Calu3 (cell line): ENCODE measurements around the gene RCSD1. TPM values are rescaled to one million over a fixed set of nuclear protein-coding genes. Genes with fewer than 3 reads are reported as not detected.

Source experiments
- BruUV-seq: library from RNA; stranded (reverse); fragments of 400-500 nt; replicated peaks from 2 replicates; lab custom pipeline; 2021; lab: Mats Ljungman, UMichigan
- CTCF ChIA-PET: fragments of 300-600 bp; sonication (Branson Sonifier 250); formaldehyde crosslinking; loops from one replicate; lab custom pipeline; 2022; ENCODE audit warnings: antibody characterized with exemption; lab: Charles Lee
- DNase-seq: peaks from one replicate; pipeline ENCODE4 v3.0.0; 2022
- H3K27ac Mint-ChIP-seq: one replicate; pipeline ENCODE4 v1.8.0; 2022; ENCODE audit warnings: mixed read lengths; ENCODE audit not compliant: unreplicated experiment
- H3K27me3 Mint-ChIP-seq: one replicate; pipeline ENCODE4 v1.8.0; 2022; ENCODE audit warnings: mixed read lengths; ENCODE audit not compliant: unreplicated experiment
- H3K36me3 Mint-ChIP-seq: one replicate; pipeline ENCODE4 v1.8.0; 2022; ENCODE audit warnings: mild to moderate bottlenecking, moderate library complexity, mixed read lengths; ENCODE audit not compliant: insufficient read depth, unreplicated experiment
- H3K4me1 Mint-ChIP-seq: one replicate; pipeline ENCODE4 v1.8.0; 2022; ENCODE audit warnings: mild to moderate bottlenecking, low read depth, mixed read lengths; ENCODE audit not compliant: unreplicated experiment
- H3K4me3 Mint-ChIP-seq: one replicate; pipeline ENCODE4 v1.8.0; 2022; ENCODE audit warnings: mild to moderate bottlenecking, low read depth, moderate library complexity, mixed read lengths; ENCODE audit not compliant: unreplicated experiment
- H3K9me3 Mint-ChIP-seq: one replicate; pipeline ENCODE4 v1.8.0; 2022; ENCODE audit warnings: low read depth, mixed read lengths; ENCODE audit not compliant: unreplicated experiment
- CTCF ChIP-seq: fragments of 200-600 bp; IDR thresholded peaks from one replicate; pipeline ENCODE4 v1.8.0; 2022; ENCODE audit warnings: antibody characterized with exemption; ENCODE audit not compliant: unreplicated experiment
- intact Hi-C: fragments of 100-400 bp; cut with micrococcal nuclease; formaldehyde crosslinking; loops from one replicate; pipeline ENCODE4 v1.10.0; 2022; ENCODE audit not compliant: unreplicated experiment
- total RNA-seq: library from RNA; stranded (reverse); gene quantifications from 2 replicates; pipeline ENCODE4 v1.2.3, GENCODE V29; 2022

Gene RCSD1
- total RNA-seq, 1 experiment from 2014 or later, result not detected

- CTCF ChIA-PET, result no interaction called here
- Mint-ChIP-seq H3K4me3 (no peak overlapping the region), H3K27ac (no peak overlapping the region), H3K4me1 (no peaks in the 10 kb centered on the region), H3K27me3 (peaks cover 42% of the 10 kb centered on the region), H3K36me3 (no peaks in the 10 kb centered on the region), H3K9me3 (no peaks in the 10 kb centered on the region)
- TF ChIP-seq CTCF, result no peak
- no TSS peak for BruUV-seq
- intact Hi-C loops, result no loop called here
- DNase-seq, result no peak
These were observed 36.4 kb downstream of the RCSD1 start for GRCh38 chr1:167666416-167666815.

GRCh38 chr1:167667536-167667935 lies 37.5 kb downstream of the RCSD1 start:
- no peaks in the 10 kb centered on the region for H3K4me1 Mint-ChIP-seq
- TF ChIP-seq CTCF, result no peak
- H3K4me3 Mint-ChIP-seq, result no peak overlapping the region
- no peaks in the 10 kb centered on the region for H3K9me3 Mint-ChIP-seq
- intact Hi-C loops, result no loop called here
- peaks cover 53% of the 10 kb centered on the region for H3K27me3 Mint-ChIP-seq
- CTCF ChIA-PET, result no interaction called here
- BruUV-seq, result no TSS peak
- H3K36me3 Mint-ChIP-seq, result no peaks in the 10 kb centered on the region
- no peak overlapping the region for H3K27ac Mint-ChIP-seq
- DNase-seq, result no peak

- Mint-ChIP-seq H3K4me1 (no peaks in the 10 kb centered on the region), H3K4me3 (no peak overlapping the region), H3K27me3 (peaks cover 53% of the 10 kb centered on the region), H3K9me3 (no peaks in the 10 kb centered on the region), H3K36me3 (no peaks in the 10 kb centered on the region), H3K27ac (no peak overlapping the region)
- BruUV-seq, result no TSS peak
- intact Hi-C loops, result no loop called here
- no peak for TF ChIP-seq CTCF
- DNase-seq, result no peak
- CTCF ChIA-PET, result no interaction called here
These were observed 38.1 kb downstream of the RCSD1 start for GRCh38 chr1:167668108-167668507.

GRCh38 chr1:167669209-167670124 lies 39.4 kb downstream of the RCSD1 start:
- Mint-ChIP-seq H3K4me1 (no peaks in the 10 kb centered on the region), H3K36me3 (no peaks in the 10 kb centered on the region), H3K9me3 (no peaks in the 10 kb centered on the region), H3K4me3 (no peak overlapping the region), H3K27ac (no peak overlapping the region), H3K27me3 (peaks cover 60% of the 10 kb centered on the region)
- intact Hi-C loops, result no loop called here
- TF ChIP-seq CTCF, result no peak
- no peak for DNase-seq
- no TSS peak for BruUV-seq
- CTCF ChIA-PET, result no interaction called here
